ENCODE measurements around the gene ISG15.

Gene ISG15

GRCh38 chr1:1013105-1013921, at the start of gene ISG15:
TSS of gene ISG15 (plus strand) at chr1:1013497. CDS start at chr1:1013574, 77 bp downstream.
- DNase-seq (ENCODE audit: low read depth) = peak; percentile 87

- DNase-seq (ENCODE audit: low read depth) = no peak
These were observed 49.4 kb upstream of the ISG15 start for GRCh38 chr1:963746-964525.

GRCh38 chr1:964691-965525, 48.4 kb upstream of the ISG15 start:
- no peak for DNase-seq (ENCODE audit: low read depth)

DNA sequence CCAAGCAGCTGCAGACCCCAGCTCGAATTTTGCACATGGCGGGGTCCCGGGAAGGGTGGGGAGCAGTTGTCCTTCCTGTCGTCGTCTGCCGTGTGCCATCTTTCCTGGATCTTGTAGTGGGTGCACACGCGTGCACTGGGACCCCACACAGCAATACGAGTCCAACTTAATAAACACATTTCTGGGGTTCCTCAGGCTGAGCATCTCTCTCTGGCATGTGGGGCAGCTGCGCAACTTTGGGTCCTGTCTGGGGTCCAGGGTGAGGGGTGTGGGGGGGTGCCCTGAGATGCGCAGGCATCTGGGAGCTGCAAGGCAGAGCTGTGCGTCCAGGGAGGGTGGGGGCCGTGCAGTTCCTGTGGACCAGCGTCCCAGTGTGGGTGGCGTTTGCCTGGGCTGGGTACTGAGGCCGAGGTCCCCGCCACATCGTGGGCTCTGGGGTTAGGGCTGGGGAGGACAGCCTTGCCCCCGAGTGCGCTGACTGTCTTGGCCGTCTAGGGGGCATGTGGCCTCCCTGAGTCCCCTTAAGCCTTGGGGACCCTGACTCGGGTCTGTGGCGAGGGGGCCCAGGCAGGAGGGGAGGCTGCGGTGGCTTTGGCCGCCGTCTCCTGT, 47.7 kb upstream of the ISG15 start:
- DNase-seq (ENCODE audit: low read depth) = no peak

DNA sequence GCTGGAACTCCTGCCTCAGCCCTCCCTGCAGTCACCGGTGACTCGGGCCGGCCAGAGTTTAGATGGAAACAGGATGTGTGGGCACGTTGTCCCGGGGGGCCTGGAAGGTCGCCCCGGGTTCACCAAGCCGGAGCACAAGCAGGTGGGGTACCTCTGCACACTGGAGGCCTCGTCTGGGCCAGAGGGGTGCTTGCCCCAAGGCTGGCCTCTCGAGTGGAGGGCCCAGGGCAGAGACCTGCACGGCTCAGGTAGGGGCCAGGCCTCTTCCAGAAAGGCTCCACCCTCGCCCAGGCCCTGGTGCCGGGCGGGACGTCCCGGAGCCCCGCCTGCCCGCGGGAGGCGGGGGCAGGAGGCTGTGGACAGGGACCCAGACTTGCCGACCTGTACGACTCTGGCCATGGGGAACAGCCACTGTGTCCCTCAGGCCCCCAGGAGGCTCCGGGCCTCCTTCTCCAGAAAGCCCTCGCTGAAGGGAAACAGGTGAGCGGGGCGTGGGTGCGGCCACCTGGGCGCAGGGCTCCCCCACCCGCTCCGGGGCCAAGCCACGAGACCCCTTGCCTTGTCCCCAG, 47.1 kb upstream of the ISG15 start, which contains the start of gene PLEKHN1:
Gene PLEKHN1, plus strand, starts transcription at position 348 of the 569 bp plus-strand sequence. Its CDS starts 50 bp downstream, at position 398.
- peak; percentile 73 for DNase-seq (ENCODE audit: low read depth)

GRCh38 chr1:966704-967300, 46.5 kb upstream of the ISG15 start:
- peak; percentile 77 for DNase-seq (ENCODE audit: low read depth)

GRCh38 chr1:967466-968343, 45.6 kb upstream of the ISG15 start:
- no peak for DNase-seq (ENCODE audit: low read depth)

GRCh38 chr1:969260-969855, 43.9 kb upstream of the ISG15 start:
- no peak for DNase-seq (ENCODE audit: low read depth)

DNA sequence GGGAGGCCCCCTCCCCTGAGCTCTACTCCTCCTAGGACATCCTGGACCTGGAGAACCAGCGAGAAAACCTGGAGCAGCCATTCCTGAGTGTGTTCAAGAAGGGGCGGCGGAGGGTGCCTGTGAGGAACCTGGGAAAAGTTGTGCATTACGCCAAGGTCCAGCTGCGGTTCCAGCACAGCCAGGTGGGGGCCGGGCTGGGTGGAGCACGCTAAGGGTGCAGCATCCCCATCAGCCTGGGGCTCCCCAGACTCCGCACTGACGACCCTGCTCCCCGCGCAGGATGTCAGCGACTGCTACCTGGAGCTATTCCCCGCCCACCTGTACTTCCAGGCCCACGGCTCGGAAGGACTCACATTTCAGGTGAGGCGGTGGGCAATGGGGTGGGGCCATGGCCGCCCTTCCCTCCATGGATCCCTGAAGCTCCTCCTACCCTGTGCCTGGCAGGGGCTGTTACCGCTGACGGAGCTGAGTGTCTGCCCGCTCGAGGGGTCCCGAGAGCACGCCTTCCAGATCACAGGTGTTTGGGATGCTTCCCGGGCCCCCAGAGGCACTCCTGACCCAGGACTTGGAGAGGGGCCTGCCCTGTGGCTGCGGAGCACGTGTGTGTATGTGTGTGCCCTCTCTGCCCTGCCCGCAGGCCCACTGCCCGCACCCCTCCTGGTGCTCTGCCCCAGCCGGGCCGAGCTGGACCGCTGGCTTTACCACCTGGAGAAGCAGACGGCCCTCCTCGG, 42.9 kb upstream of the ISG15 start:
- no peak for DNase-seq (ENCODE audit: low read depth)

DNA sequence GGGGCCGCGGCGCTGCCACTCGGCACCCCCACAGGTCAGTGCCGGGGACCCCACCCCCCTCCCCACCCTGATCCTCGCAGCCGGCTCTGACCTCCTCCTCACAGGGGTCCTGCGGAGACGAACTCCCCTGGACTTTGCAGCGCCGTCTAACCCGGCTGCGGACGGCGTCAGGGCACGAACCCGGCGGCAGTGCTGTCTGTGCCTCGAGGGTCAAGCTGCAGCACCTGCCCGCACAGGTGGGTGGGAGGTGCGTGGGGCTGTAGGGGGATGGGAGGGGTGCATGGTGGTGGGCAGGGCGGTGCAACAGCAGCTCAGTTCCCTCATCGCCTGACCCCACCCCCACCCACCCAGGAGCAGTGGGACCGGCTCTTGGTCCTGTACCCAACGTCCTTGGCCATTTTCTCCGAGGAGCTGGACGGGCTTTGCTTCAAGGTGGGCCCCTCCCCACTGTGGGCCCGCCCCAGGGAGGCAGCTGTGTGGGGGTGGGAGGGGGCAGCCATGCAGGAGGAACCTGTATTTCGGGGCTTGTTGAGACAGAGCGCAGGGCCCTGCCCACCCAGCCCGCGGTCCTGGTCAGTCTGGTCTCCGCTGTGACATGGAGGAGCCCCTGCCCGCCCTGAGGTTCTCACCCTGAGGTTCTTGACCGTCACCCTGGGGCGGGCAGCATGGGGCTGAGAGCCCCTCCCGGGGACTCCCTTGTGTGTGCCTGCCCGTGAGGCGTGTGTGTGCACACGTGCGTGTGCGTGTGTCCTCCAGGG, 42.1 kb upstream of the ISG15 start:
- DNase-seq (ENCODE audit: low read depth) = no peak

DNA sequence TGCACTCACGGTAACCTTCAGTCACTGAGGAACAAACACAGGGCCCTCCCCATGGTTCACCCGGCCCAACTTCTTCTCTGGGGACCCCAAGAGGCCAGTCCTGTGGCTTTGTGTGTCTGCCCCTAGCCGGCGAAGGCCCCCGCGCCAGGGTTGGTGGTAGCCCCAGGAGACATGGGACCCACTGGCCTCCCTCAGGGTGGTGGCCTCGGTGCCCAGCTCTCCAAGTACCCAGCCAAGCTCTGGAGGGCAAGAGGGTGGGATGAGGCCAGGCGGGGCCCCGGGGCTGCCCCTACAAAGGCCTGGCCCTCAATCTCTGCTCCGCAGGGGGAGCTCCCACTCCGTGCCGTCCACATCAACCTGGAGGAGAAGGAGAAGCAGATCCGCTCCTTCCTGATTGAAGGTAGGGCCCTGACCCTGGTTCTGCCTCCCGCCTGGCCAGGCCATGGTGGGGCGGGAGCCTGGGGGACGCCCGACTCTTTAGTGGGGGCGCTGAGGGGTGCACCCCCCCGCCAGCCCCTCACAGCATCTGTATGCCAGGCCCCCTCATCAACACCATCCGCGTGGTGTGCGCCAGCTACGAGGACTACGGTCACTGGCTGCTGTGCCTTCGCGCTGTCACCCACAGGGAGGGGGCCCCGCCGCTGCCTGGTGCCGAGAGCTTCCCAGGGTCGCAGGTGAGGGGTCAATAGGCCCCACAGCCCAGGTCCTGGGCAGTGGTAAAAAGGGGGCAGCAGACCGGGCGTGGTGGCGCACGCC, 41.4 kb upstream of the ISG15 start:
- DNase-seq (ENCODE audit: low read depth) = no peak

DNA sequence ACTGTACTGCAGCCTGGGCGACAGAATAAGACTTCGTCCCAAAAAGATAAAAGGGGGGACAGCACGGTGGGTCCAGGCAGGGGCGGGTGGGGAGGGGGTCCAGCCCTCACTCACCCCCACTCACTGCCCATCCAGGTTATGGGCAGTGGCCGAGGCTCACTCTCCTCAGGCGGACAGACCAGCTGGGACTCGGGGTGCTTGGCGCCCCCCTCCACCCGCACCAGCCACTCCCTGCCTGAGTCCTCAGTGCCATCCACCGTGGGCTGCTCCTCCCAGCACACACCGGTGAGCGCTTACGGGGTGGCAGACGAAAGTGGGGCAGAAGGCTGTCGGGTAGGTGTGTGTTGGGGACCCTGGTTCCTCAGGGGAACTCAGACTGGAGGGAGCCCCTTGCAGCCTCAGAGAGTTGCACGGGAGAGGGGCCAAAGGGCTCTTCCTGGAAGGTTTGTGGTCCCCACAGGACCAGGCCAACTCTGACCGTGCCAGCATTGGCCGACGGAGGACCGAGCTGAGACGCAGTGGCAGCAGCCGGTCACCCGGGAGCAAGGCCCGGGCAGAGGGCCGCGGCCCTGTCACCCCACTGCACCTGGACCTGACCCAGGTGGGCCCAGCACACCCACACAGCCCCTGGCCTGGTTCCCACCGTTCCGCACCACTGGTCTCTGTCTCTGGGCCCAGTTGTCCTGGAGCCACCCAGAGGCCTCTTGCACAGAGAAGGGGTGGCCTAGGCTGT, 40.4 kb upstream of the ISG15 start:
- no peak for DNase-seq (ENCODE audit: low read depth)

- DNase-seq (ENCODE audit: low read depth) = no peak
These were observed 39.6 kb upstream of the ISG15 start for GRCh38 chr1:973459-974292.

DNA sequence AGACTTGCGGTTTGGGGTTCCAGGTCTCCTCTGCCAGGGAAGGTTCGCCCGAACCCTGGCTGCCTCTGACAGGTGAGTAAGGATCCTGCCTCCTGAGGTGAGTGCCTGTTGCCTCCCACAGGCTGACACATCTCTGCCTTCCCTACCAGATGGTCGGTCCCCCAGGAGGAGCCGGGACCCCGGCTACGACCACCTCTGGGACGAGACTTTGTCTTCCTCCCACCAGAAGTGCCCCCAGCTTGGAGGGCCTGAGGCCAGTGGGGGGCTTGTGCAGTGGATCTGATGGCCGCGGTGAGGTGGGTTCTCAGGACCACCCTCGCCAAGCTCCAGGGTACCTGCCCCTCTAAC, 39.0 kb upstream of the ISG15 start:
- DNase-seq (ENCODE audit: low read depth) = no peak

GRCh38 chr1:974687-975328, 38.5 kb upstream of the ISG15 start:
- no peak for DNase-seq (ENCODE audit: low read depth)

Data from iris pigment epithelial cell (primary cell).